Activated CD8-positive, alpha-beta memory T cell treated with anti-CD3 and anti-CD28 coated beads, Interleukin-2, amount 50 U/mL, for 24 hours (primary cell): Measurements from ENCODE around the gene PID1.

ENCODE experiments used
- DNase-seq: peaks from one replicate; pipeline ENCODE4 v3.0.0-alpha.2; 2020; ENCODE audit errors: extremely low read depth

PID1 gene

DNA sequence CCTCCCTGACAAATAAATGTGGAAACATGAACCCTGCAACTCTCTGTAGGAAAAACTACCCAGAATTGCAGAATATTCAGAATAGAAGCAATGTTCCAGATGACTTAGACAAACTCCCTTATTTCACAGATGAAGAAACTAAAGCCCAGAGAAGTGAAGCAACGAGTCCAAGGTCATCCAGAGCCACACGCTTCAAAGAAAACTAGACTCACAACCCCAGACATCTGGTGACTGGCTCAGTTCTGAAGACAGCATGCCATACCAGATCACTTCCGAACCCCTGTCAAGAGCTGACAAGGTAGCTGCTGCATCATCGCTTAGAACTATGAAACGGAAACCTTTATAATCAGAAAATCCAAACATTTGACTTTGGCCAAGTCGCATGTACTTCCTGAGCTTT, 101.3 kb downstream of the PID1 start:
- DNase-seq: no peak

GRCh38 chr2:229164545-229165249, 106.4 kb downstream of the PID1 start:
- DNase-seq: no peak

DNA sequence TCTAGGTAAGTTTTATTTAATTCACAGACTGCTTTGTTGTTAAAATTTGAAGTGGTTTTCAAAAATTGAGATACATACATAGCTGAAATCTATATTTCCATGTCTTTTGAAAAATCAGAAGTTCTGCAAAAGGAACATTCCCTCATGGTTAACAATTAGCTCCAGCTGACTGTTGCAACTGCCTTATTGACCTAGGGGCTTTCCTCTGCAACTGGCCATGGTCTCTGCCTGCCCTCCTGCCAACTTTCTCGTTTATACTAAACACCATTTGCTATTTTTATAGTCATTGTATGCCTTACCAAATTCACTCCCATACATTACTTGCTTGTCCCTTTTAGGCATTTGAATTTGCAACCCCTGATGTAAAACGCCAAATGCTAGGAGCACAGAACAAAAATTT, 107.2 kb downstream of the PID1 start:
- no peak for DNase-seq

GRCh38 chr2:229162015-229162414, 109.1 kb downstream of the PID1 start:
- no peak for DNase-seq

DNA sequence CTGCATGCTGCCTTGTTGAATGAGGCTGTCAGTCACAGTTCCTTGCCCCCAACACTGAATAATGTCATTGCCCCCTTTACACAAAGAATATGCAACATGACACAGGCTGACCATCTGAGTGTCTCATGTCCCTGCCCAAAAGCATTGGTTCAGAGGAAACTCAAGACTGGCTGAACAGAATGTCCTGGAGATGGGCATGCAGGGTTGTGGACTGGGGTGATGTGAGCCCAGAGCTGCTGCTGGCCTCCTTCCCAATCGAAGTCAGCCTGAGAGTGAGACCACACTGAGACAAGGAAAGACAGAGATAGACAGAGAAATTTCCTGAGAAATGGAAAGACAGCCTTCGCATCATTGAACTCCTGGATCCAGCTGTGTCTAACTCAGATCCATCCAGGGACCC, 110.1 kb downstream of the PID1 start:
- DNase-seq: no peak

DNA sequence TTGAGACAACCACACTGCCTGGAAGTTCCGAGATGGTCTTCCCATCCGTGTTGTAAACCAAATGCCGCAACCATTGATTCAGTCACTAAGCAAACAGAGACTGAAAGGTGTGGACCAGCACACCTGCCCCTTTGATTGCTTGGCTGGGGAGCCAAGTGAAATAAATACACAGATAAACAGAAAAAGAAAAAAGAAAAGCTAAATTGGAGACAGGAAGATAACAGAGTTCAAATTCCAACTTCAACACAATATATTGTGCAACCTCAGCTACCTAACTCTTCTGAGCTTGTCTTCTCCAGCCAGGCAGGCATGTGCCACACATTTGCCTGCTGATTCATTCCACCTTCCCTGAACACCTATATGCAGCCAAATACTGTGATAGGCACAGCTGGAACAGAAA, 110.9 kb downstream of the PID1 start:
- DNase-seq: no peak

DNA sequence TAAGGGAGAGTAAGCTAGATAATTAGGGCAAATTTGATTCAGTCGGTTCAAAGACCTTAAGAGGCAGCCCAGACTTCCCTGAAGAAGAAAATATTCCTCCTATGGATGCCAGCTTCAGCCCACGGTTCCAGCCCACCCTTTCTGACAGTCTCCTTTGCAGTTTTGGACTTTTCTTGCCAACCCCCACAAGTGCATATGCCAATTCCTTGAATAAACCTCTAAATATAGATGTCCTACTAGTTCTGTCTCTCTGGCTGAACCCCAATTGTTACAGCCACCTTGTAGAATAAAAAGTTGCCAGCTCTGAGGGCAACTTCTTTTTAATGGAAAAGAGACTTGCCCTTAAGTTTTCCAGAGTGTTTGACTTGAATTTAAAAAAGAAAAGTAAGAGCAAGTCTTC, 111.7 kb downstream of the PID1 start:
- no peak for DNase-seq

DNA sequence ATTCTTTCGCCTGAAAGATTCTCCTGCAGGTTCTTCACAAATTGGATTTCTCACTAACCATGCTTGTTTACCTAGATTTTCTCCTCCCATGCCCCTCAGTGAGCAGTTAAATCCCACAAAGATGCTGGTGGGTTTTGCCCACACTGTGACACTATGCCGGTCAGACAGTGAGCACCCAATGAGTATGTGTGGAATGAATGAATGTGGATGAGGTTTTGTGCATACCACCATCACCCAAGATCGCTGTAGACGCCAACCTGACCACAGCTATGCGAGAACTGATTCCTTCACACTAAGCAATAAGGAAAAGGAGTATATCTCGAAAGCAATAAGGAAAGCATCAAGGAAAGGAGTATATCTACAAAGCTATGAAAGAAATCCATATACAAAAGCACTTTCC, 116.7 kb downstream of the PID1 start:
- DNase-seq: no peak

GRCh38 chr2:229153951-229154350, 117.1 kb downstream of the PID1 start:
- no peak for DNase-seq

DNA sequence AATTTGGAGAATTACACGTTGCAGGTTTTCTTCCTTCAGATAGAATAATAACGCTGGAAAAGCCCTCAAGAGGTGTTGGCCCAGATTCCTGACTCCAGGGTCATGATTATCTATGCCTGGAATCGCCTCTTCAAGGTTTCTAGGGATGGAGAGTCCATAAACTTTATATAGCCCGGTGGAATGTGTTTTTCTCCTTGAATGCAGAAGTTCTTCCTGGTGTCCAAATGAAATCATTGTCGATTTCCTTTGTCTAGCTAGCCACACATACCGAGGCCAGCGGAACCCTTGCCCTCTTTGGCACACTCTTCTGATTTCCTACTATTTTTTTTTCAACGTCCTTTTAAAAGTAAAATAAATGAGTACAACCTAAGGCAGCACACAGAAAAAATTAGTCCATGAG, 117.8 kb downstream of the PID1 start:
- DNase-seq: no peak

GRCh38 chr2:229152674-229153073, 118.4 kb downstream of the PID1 start:
- no peak for DNase-seq

- no peak for DNase-seq
Measured at GRCh38 chr2:229150317-229150716, 120.8 kb downstream of the PID1 start.

DNA sequence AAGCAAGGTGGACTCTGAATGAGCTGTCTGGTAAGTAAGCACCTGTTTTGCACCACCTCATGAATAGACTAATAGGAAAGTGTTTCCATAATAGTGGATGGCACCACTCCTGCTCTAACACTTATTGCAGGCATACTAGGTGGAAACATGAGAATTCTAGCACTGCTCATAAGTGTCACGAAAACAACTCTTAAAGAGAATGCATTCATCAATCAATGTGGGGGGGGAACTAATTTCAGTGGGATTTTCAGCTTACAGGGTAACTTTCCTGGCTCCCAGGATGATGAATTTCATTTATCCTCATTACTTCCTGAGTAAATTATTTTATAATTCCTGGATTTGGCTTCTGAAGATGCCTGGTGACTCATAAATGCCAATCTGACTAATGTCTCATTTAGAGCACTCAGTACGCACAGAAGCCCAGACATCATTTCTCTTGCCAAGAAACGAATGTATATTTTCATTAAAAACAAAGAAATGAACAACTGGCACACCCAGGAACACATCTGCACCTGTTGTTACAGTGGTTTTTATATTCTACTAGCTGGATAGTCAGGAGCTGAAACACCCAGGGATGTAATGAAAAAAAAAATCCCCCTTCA, 129.6 kb downstream of the PID1 start:
- no peak for DNase-seq

DNA sequence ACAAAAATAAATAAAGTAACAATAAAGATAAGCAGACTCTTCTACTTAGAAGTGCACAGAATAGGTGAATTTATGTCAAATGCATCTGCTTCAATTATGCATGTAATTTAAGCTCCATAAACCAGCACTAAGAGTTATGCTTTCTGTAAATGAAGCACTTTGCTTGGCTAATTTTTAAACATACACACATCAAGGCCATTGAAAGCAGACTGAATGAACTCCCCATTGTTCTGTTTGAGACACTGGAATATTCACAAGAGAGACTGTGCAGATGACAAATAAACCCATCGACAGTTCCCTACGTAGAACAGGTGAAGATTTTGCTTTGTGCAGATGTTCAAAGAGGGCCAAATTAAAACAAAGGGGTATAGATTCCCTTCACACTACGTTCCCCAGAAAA, 133.4 kb downstream of the PID1 start:
- no peak for DNase-seq

- DNase-seq: no peak
Measured at GRCh38 chr2:229137066-229137465, 134.0 kb downstream of the PID1 start.

GRCh38 chr2:229133155-229133772, 137.8 kb downstream of the PID1 start:
- DNase-seq: no peak

DNA sequence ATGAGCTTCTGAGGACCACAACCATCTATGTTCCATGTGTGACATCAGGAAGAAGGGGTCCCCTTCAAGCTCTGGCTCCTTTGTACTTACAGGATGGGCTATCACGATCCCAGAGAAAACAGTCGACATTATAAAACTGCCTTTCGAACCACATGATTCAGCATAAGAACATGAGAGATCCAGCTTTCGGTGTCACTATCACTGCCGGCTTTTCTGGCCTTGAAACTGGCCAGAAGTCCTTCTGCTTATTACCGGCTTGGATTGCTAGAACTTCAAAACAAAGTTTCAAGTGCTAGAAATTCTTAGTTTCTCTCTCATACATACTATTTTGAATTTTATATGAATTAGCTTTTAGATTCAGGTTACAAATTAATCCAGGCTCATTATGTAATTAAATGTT, 138.9 kb downstream of the PID1 start:
- no peak for DNase-seq

GRCh38 chr2:229130522-229130921, 140.6 kb downstream of the PID1 start:
- DNase-seq: no peak

DNA sequence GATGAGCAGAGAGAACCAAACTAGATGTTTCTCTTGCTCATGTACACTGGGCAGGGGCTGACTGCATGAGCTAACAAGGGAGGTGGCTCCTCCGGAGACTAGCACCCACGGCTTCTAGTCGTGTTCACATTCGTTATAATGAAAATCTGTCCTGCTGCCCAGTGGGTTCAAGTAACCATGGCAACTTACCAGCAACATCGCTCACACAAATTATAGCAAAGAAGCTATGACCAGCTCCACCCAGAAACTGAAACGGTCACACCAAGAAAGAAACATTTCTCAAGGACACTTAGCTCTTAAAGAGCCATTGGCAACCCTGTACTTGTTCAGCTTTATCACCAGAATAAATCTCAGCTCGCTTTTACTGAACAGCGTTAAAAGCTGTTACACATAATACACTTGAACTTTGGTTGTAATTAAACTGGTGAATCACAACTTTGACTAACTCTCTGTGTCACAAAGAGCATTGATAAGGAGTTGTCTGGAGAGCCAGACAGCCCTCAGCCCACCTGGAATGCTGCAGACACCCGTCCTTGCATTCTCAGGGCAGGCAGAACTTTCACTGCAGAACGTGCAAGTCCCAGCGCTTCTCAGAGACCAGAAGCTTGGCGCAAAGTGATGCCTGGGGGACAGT, 141.2 kb downstream of the PID1 start:
- DNase-seq: no peak

DNA sequence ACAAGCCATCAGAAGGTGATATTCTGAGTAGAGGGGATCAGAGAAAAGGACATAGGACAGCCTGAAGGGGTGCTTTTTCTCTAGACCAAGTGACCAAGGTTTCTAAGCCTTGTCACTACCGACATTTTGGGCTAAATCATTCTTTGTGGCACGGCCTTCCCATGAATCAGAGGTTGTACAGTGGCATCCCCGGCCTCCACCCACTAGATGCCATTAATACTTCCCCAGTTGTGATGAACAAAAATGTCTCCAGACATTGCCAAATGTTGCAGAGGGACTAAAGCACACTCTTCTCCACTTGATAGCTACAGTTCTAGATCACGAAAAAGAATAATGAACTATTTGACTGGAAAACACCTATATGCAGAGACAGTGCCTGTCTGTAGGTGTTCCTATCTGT, 143.6 kb downstream of the PID1 start:
- no peak for DNase-seq

GRCh38 chr2:229126066-229126465, 145.0 kb downstream of the PID1 start:
- no peak for DNase-seq

DNA sequence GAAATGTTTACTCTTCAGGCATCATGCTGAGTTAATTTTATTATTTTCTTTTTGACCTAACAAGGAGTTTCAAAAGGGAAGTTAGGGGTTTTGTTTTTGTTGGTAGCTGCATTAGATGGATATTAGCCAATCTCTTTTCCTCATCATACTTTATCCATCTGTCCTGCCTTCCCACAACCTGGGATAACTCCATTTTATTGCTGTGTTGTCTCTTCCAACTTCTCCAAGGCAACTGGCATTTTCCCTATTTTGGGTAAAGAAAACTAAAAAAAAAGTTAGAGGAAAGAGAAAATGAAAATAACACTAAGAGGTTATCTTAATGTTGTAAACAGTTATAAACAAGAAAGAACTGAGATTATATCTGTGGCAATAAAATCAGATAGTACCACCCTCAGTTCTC, 147.0 kb downstream of the PID1 start:
- no peak for DNase-seq

- DNase-seq: no peak
Measured at GRCh38 chr2:229118927-229119326, 152.2 kb downstream of the PID1 start.
